AG09309 (cell line): ENCODE measurements around the gene GLIS1.

Experiments
- DNase-seq: peaks from one replicate; pipeline ENCODE4 v3.0.0-alpha.2; 2010; ENCODE audit warnings: low read depth
- H3K4me3 ChIP-seq: 2 replicates; pipeline ENCODE4 v1.5.1; 2011; ENCODE audit warnings: mild to moderate bottlenecking, low read depth, low read length, moderate library complexity; ENCODE audit not compliant: control insufficient read depth
- CTCF ChIP-seq: IDR thresholded peaks from 2 replicates; pipeline ENCODE4 v1.5.1; 2011; ENCODE audit warnings: mild to moderate bottlenecking, low read depth, low read length, inconsistent platforms; ENCODE audit not compliant: insufficient read depth, control insufficient read depth; ENCODE audit errors: missing control alignments

The GLIS1 gene

DNA sequence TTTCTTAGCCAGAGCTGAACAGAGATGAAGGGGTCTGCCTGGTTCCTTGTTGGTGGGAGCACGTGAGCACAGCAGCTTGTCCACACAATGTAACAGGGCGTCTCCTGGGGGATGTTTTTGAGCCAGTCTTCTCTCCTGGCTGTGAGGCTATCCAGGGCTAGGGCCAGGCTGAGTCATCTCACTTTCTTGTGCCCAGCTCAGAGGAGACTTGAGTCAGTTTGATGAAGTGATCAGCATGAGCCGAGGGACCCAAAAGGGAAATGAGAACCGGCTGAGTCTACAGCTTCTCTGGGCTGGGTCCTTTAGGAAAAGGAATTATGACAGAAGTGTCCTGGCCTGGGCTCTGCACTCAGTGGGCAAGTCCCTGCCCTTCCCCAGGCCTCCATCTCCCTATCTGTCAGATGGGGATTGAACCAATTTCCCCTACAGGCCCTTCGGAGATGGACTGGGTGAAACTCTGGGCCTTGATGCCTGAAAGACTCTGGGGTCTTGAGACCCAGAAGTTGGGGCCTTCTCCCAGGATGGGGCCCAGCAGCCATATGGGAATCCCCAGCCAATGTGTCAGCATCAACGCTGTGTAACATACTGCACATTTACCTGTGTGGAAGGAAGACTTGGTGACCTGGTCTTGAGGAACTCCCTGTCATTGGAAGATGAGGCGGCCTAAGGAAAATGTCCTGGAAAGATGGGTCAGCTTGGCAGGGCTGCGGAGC lies 243.2 kb downstream of the GLIS1 start:
- TF ChIP-seq CTCF: no peak
- no peak for DNase-seq
- H3K4me3 ChIP-seq: no peak overlapping the region

DNA sequence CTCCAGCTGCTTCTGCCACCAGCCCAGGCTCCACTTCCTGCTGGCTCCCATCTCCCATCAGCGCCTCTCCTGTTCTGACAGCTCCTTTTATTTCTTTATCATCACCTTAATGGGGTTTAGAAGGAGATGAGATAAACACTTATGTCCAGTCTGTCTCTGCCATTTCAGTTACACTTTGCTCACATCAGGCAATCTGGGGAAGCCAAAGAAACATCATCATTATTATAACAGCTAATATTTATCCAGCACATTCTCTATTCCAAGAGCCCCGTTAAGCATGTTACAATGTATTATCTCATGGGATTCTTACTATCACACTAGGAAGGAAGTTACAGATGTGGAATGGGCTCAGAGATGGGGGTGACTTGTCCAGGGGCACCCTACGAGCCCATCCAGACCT lies 248.6 kb downstream of the GLIS1 start:
- no peak for TF ChIP-seq CTCF
- no peak for DNase-seq
- H3K4me3 ChIP-seq: no peak overlapping the region

- DNase-seq: no peak
- H3K4me3 ChIP-seq: no peak overlapping the region
- TF ChIP-seq CTCF: no peak
Measured at GRCh38 chr1:53486395-53487026, 252.5 kb downstream of the GLIS1 start.

DNA sequence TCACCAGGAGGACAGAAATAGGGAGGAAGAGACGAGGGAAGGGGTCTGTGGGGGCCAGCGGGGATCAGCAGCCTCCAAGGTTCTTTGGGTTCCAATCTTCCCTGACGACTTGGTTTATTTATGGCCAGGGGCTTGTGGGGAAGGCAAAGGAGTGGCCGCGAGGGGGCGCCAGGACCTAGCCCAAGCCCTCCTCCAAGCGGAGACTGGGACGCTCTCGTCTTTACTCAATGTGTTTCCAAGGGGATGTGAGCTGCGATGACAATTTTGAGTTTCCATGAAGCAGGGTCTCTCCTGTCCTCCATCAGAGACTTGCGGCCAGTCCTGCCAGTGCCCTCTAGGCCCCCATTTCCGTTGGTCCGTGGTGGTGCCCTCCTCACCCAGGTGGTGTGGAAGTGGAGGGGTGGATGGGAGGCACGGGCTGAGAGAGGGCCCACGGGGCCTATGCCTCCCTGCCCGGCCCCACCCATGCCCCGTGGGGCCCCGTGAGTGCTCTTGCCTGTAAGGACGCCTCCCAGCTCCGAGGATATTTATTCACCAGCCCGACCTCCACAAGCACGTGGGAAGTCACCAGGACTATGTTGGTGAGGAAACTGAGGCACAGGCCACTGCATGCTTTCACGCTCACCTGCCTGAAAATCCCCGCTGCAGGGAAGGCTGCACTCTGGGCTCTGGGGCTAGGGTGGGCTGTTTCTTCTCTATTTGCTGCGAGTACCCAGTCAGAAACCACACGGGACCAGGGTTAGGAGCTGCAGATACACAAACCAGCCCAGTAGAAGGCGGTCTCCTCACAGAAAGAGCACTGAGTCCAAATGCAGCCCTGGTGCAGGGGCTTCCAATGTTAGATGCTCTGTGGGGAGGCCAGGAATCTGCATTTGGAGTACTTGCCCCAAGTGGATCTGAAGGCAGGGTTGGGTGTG lies 253.2 kb downstream of the GLIS1 start:
- peak; percentile 95 for TF ChIP-seq CTCF
- DNase-seq: peak; percentile 23
- H3K4me3 ChIP-seq: no peak overlapping the region

DNA sequence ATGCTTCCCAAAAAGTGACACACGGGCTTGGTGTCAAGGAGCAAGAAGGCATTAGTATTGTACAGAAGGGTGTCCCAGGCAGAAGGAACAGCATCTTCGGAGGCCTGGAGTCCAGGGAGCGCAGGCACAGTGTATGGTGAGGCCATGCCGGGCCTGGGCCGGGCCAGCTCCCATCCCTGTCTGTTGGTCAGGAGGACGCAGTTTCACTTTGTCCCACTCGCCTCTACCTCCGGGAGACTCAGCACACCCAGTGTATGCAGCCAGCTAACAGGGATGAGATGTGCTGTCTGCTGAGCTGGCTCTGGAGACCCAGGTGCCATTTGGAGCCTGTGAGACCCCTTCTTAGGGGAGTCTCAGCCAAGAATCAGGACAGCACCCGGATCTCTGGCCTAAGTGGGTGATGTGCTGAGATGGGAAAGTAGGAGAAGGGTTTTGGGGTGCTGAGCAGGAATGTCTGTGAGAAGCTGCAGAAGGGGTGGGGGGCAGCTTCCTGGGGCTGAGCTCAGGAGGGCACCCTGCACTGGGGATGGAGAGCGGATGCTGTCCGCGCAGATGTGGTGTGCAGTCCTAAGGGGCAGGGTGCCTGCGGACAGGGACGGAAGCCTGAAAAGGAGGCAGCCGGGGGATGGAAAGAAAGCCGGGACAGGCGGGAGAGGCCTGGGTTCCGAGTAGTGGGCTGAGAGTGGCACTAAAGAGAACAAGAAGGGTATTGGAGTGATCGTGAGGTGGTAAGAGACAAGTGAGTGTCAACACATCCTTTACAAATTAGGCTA lies 254.1 kb downstream of the GLIS1 start:
- H3K4me3 ChIP-seq: no peak overlapping the region
- TF ChIP-seq CTCF: no peak
- DNase-seq: no peak

DNA sequence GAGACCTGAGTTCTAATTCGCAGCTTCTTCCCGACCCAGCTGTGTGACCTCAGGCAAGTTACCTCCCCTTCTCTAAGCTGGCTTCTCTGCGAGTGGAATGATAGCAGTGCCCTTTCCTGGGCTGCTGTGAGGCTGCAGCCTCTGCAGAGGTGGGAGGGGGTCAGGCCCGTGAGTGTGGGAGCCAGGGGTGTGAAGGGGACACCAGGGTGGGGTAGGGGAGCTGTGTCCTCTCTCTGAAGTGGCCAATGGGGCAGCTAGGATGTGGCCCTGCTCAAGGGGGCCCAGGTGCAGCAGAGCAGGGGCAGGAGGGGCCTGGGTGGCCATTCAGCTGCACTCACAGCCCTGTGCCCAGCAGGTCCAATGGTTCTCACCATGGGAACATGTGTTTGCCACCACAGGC lies 255.3 kb downstream of the GLIS1 start:
- no peak for DNase-seq
- no peak overlapping the region for H3K4me3 ChIP-seq
- no peak for TF ChIP-seq CTCF
